ENCODE results near the gene SERPIND1.
"Not testable (repeated sequence)": the region's sequence is repeated elsewhere in the genome, so short reads cannot be mapped to it uniquely, and the experiment has no call there.

Gene SERPIND1

DNA sequence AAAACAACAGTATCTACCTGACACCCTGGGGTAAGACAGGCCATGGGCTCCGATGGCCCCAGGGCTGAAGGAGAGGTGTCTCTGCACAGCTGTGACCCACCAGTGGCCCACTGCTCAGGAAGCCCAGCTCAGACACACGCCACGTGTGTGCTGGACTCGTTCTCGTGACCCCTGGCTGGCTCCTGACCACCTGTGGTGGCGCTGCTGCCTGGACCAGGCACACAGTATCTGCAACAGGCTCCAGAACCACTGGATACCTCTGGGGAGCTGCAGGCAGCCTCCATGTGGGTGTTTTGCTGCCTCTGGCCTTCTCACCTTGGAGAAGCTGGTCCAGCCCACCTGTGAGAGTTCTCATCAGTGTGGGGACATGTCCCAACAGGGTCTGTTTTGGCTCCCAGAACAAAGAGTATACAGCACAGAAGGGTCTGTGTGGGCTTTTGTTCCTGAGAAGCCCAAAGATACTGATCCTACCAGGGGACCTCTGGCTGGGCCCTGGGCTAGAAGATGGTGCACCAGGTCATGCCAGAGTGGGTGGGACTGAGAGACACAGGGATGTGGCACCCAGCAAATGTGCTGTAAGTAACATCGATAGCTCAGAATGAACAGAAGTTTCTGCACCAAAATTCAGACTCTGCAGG is 21.7 kb upstream of the SERPIND1 start:
- intact Hi-C loops (cut with micrococcal nuclease), result no loop called here
- Mint-ChIP-seq H3K27me3 (peaks cover 5% of the 10 kb centered on the region), H3K36me3 (ENCODE audit: low read depth) (peaks cover 85% of the 10 kb centered on the region), H3K4me1 (ENCODE audit: low read depth) (peaks cover 44% of the 10 kb centered on the region), H3K27ac (no peak overlapping the region), H3K9me3 (no peaks in the 10 kb centered on the region), H3K4me3 (no peak overlapping the region)

DNA sequence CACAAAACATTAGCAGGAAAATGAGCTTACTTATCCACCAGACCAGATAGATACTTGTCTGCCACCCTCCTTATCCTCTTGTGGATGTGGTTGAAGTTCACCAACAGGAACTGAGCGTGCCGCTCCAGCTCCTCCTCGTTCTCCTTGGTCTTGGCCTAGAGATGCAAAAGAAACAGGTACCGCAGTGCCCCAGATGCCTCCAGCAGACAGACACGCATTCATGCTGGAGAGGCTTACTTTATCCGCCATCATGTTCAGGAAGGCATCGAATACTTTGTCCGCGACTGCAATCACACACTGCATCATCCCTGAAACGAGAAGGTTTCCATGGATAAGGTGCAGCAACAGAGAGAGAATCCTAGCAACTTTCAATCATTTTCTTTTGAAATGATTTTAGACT is 21.0 kb upstream of the SERPIND1 start:
- peaks cover 85% of the 10 kb centered on the region for H3K36me3 Mint-ChIP-seq (ENCODE audit: low read depth)
- H3K4me1 Mint-ChIP-seq (ENCODE audit: low read depth), result peaks cover 50% of the 10 kb centered on the region
- no peak overlapping the region for H3K27ac Mint-ChIP-seq
- no peaks in the 10 kb centered on the region for H3K9me3 Mint-ChIP-seq
- no peak overlapping the region for H3K4me3 Mint-ChIP-seq
- intact Hi-C loops (cut with micrococcal nuclease), result no loop called here
- H3K27me3 Mint-ChIP-seq, result peaks cover 5% of the 10 kb centered on the region

DNA sequence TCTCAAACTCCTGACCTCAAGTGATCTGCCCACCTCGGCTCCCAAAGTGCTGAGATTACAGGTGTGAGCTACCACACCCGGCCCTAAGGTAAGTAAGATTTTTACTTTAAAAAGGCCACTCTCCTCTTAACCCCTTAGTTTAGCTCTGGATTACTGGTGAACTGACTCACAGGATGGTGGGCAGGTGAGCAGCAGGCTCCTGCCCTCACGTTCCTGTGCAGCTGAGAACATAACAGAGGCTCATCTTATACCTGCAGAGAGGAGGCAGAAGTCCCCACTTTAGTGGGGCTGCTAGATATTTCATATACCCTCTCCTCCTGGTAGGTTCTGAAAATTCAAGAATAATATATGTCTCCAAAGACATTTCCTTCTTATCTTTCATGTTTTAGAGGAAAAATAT is 17.1 kb upstream of the SERPIND1 start:
- Mint-ChIP-seq H3K4me1 (ENCODE audit: low read depth) (peaks cover 14% of the 10 kb centered on the region), H3K36me3 (ENCODE audit: low read depth) (peaks cover 89% of the 10 kb centered on the region), H3K27ac (no peak overlapping the region), H3K9me3 (no peaks in the 10 kb centered on the region), H3K27me3 (no peaks in the 10 kb centered on the region), H3K4me3 (no peak overlapping the region)
- intact Hi-C loops (cut with micrococcal nuclease), result no loop called here

DNA sequence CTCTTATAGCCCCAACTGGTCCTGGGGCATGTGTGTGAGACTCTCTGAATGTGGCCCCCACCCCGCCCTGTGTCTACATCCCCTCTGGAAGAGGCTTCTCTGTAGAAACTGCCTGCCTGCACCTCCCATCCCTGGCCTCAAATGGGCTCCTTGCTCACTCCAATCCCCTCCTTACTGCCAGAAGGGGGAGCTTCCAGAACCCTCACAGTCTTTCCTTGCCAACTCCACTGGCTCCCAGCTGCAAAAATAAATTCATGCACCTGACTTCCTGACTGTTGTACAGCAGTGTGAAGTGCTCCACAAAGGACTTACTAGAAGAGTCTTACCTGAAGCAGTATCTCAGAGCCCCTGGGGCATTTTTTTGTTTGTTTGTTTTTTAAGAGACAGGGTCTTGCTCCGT is 15.2 kb upstream of the SERPIND1 start:
- H3K4me1 Mint-ChIP-seq (ENCODE audit: low read depth), result peaks cover 14% of the 10 kb centered on the region
- intact Hi-C loops (cut with micrococcal nuclease), result no loop called here
- no peak overlapping the region for H3K27ac Mint-ChIP-seq
- H3K36me3 Mint-ChIP-seq (ENCODE audit: low read depth), result peaks cover 89% of the 10 kb centered on the region
- H3K9me3 Mint-ChIP-seq, result no peaks in the 10 kb centered on the region
- no peak overlapping the region for H3K4me3 Mint-ChIP-seq
- H3K27me3 Mint-ChIP-seq, result no peaks in the 10 kb centered on the region

DNA sequence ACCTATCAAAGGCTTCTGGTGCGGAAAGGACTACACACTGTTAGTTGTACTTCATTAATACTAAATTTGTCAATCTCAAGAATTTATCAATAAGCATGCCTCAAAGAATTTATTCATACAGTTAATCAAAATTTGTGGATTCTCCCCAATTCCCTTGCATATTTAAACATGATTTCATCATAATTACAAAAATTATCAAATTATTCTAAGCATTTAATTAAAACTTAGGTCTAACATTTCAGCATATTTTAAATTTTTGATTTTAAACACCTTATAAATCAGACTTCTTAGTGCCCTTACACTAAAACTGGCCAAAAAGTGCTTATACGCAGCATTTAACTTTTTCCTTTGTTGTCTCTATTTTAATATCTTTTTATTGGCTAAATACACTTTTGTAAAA is 13.8 kb upstream of the SERPIND1 start:
- H3K27me3 Mint-ChIP-seq, result no peaks in the 10 kb centered on the region
- H3K4me3 Mint-ChIP-seq, result no peak overlapping the region
- no peaks in the 10 kb centered on the region for H3K9me3 Mint-ChIP-seq
- peaks cover 14% of the 10 kb centered on the region for H3K4me1 Mint-ChIP-seq (ENCODE audit: low read depth)
- no peak overlapping the region for H3K27ac Mint-ChIP-seq
- intact Hi-C loops (cut with micrococcal nuclease), result no loop called here
- H3K36me3 Mint-ChIP-seq (ENCODE audit: low read depth), result peaks cover 91% of the 10 kb centered on the region

DNA sequence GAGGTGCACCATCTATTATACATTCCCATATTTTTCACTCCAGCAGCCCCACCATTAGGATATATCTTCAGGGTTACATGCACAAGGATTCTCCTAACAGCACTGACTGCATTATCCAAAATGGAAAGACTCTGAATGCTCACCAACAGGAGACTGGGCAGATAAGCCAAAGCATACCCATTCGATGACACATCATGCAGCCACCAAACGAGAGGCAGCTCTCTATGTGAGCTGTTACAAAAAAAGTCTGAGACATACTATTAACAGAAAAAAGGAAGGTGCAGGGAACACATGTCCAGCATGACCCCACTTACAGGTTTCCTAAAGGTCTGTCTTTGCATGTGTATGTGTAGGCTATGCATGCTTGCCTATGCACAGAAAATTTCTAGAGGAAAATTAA is 12.4 kb upstream of the SERPIND1 start:
- intact Hi-C loops (cut with micrococcal nuclease), result no loop called here

DNA sequence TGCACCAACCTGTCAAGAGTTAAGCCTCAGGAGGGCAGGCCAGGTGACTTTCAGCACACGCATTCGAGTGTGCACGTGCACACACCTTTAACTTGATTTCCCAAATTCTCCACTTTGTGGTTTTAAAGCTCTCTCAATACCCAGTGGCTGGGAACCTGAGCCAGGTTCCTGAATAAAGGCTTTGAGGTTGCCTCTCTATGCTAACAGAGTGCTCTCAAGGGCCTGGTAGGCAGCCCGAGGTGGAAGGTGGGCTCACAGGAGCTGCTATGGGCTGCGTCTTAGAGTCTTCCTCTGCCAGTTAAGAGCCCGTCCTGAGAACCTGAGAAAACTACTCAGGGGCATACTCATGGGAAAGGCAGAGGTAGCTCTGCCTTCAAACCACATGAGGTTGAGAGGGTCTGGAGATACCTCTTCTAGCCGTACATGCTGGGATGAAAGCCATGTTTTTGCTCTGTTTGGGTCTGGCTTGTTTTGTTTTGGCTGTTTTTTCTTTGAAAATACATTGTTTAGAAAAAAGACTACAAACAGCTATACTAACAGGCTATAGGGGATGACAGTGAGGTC is 11.6 kb upstream of the SERPIND1 start:
- H3K9me3 Mint-ChIP-seq, result no peaks in the 10 kb centered on the region
- no peaks in the 10 kb centered on the region for H3K27me3 Mint-ChIP-seq
- no peak overlapping the region for H3K4me3 Mint-ChIP-seq
- H3K4me1 Mint-ChIP-seq (ENCODE audit: low read depth), result peaks cover 7% of the 10 kb centered on the region
- peaks cover 93% of the 10 kb centered on the region for H3K36me3 Mint-ChIP-seq (ENCODE audit: low read depth)
- H3K27ac Mint-ChIP-seq, result no peak overlapping the region
- intact Hi-C loops (cut with micrococcal nuclease), result no loop called here

More for the DNA sequence above, 12.4 kb upstream of the SERPIND1 start:
- H3K4me1 Mint-ChIP-seq (ENCODE audit: low read depth), result peaks cover 14% of the 10 kb centered on the region
- no peak overlapping the region for H3K4me3 Mint-ChIP-seq
- no peaks in the 10 kb centered on the region for H3K9me3 Mint-ChIP-seq
- H3K36me3 Mint-ChIP-seq (ENCODE audit: low read depth), result peaks cover 97% of the 10 kb centered on the region
- H3K27ac Mint-ChIP-seq, result no peak overlapping the region
- H3K27me3 Mint-ChIP-seq, result no peaks in the 10 kb centered on the region

DNA sequence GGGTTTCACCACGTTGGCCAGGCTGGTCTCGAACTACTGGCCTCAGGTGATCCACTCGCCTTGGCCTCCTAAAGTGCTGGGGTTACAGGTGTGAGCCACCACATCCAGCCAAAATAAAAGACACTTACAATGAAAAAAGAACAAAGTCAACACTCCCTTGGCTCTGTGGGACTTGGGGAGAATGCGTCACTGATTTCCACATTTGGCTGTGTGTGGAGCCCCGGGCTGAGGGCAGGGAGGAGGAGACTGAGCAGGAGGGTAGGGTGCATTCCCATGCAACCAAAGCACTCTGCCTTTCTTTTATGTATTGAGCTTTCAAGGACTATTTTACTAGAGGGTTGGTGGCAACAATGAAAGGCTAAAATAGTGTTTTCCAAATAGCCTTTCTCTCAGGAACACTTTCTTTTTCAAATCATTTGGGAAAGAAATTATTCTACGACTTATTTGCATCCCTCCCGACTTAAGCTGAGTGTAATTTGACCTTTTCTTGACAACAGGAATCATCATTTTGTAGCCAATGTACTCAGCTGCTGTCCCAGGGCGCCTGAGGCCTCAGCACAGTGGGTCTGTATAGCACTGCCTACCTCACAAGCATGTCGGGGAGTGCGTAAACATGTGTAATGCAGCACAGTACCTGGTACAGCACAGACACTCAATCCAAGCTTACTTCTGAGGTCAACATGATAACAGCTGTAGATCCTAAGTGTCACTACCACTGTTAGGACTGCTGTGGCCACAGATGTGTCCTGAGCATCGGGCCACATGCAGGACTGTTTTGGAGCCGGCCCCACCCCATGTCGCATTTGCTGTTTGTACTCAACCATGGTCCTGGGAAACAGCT is 10.1 kb upstream of the SERPIND1 start:
- intact Hi-C loops (cut with micrococcal nuclease), result no loop called here
- Mint-ChIP-seq H3K27me3 (no peaks in the 10 kb centered on the region), H3K4me3 (no peak overlapping the region), H3K9me3 (peaks cover 7% of the 10 kb centered on the region), H3K4me1 (ENCODE audit: low read depth) (peaks cover 6% of the 10 kb centered on the region), H3K36me3 (ENCODE audit: low read depth) (peaks cover 86% of the 10 kb centered on the region), H3K27ac (no peak overlapping the region)

DNA sequence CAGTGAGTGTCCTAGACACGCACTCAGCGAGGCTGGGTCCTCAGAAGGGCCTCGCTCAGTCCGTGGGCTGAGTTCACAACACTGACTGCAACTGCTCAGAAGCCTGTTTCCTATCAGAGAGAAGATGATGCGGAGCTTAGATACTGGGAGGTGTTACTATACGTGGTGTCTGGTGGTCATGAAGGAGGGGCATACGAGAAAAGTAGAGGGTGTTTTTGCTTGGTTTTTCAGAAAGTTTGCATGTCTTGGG is 9.5 kb upstream of the SERPIND1 start:
- Mint-ChIP-seq H3K27ac (no peak overlapping the region), H3K9me3 (peaks cover 13% of the 10 kb centered on the region), H3K4me1 (ENCODE audit: low read depth) (peaks cover 12% of the 10 kb centered on the region), H3K27me3 (no peaks in the 10 kb centered on the region), H3K36me3 (ENCODE audit: low read depth) (peaks cover 85% of the 10 kb centered on the region), H3K4me3 (no peak overlapping the region)
- intact Hi-C loops (cut with micrococcal nuclease), result no loop called here

DNA sequence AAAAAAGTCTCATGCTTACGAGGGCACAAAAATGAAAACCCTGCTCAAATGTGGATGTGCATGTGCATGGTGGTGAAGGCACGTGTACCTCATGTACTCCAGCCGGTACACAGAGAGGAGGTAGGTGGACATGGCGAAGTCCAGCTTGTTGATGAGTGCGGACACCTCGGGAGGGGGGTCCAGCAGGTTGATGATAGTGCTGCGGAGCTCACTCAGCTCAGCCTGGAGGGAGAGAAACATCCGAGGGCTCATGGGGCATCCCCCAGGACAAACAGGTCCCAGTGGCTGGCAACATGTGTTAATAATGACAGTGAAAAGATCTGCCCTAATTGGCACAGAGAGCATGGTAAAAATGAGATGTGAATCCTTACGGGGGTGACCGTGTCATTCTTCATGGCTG is 9.2 kb upstream of the SERPIND1 start:
- intact Hi-C loops (cut with micrococcal nuclease), result no loop called here
- Mint-ChIP-seq H3K36me3 (ENCODE audit: low read depth) (peaks cover 85% of the 10 kb centered on the region), H3K27ac (no peak overlapping the region)

DNA sequence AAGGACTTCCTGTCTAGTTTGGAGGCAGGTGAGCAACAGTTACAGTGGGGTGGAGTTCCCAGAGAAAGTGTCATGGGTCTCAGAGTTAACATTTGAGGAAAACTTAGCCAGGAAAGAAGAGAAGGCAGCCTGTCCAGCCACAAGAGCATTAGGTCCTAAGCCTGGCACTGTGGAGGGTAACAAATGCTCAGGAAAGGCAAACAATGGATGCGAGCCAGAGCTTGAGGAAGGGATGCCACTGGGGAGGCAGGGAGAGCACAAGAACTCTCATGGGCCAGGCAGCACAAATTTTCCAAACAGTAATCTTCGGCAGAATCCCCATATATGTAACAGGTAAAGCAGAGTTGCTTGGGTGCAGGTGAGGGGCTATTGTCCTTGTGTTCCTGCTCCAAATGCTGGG is 8.0 kb upstream of the SERPIND1 start:
- peaks cover 16% of the 10 kb centered on the region for H3K9me3 Mint-ChIP-seq
- H3K4me1 Mint-ChIP-seq (ENCODE audit: low read depth), result peaks cover 13% of the 10 kb centered on the region
- H3K36me3 Mint-ChIP-seq (ENCODE audit: low read depth), result peaks cover 86% of the 10 kb centered on the region
- no peak overlapping the region for H3K27ac Mint-ChIP-seq
- H3K27me3 Mint-ChIP-seq, result no peaks in the 10 kb centered on the region
- intact Hi-C loops (cut with micrococcal nuclease), result no loop called here
- no peak overlapping the region for H3K4me3 Mint-ChIP-seq

More for the DNA sequence above, 9.2 kb upstream of the SERPIND1 start:
- H3K4me3 Mint-ChIP-seq, result no peak overlapping the region
- no peaks in the 10 kb centered on the region for H3K27me3 Mint-ChIP-seq
- H3K4me1 Mint-ChIP-seq (ENCODE audit: low read depth), result peaks cover 13% of the 10 kb centered on the region
- peaks cover 16% of the 10 kb centered on the region for H3K9me3 Mint-ChIP-seq

DNA sequence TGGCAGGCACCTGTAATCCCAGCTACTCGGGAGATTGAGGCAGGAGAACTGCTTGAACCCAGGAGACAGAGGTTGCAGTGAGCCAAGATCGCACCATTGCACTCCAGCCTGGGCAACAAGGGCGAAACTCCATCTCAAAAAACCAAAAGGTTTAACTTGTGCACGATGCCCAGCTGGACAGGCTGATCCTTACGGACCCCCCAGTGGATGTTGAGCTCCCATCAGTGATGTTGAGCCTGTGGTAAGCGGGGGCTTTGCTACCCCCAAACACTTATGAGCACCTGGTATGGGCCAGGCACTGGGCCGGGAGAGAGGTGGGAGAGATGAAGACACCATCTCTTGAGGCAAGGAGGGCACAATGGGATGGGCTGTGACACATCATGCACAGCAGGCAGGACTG is 7.4 kb upstream of the SERPIND1 start:
- Mint-ChIP-seq H3K9me3 (peaks cover 16% of the 10 kb centered on the region), H3K27me3 (no peaks in the 10 kb centered on the region), H3K4me1 (ENCODE audit: low read depth) (peaks cover 13% of the 10 kb centered on the region), H3K27ac (no peak overlapping the region), H3K36me3 (ENCODE audit: low read depth) (peaks cover 87% of the 10 kb centered on the region), H3K4me3 (no peak overlapping the region)
- intact Hi-C loops (cut with micrococcal nuclease), result no loop called here

DNA sequence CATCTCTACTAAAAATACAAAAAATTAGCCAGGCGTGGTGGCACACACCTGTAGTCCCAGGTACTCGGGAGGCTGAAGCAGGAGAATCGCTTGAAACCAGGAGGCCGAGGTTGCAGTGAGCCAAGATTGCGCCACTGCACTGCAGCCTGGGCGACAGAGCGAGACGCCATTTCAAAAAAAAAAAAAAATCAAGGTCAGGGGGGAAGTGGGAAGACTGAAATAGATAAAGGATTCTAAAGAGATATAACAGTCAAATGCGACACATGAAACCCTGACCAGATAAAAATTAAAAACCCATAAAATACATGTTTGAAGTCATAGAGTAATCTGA is 4.5 kb upstream of the SERPIND1 start:
- H3K9me3 Mint-ChIP-seq, result peaks cover 16% of the 10 kb centered on the region
- H3K27me3 Mint-ChIP-seq; intact Hi-C loops (cut with micrococcal nuclease); H3K27ac Mint-ChIP-seq; H3K4me3 Mint-ChIP-seq: not testable (repeated sequence)
- H3K4me1 Mint-ChIP-seq (ENCODE audit: low read depth), result peaks cover 13% of the 10 kb centered on the region
- peaks cover 82% of the 10 kb centered on the region for H3K36me3 Mint-ChIP-seq (ENCODE audit: low read depth)

DNA sequence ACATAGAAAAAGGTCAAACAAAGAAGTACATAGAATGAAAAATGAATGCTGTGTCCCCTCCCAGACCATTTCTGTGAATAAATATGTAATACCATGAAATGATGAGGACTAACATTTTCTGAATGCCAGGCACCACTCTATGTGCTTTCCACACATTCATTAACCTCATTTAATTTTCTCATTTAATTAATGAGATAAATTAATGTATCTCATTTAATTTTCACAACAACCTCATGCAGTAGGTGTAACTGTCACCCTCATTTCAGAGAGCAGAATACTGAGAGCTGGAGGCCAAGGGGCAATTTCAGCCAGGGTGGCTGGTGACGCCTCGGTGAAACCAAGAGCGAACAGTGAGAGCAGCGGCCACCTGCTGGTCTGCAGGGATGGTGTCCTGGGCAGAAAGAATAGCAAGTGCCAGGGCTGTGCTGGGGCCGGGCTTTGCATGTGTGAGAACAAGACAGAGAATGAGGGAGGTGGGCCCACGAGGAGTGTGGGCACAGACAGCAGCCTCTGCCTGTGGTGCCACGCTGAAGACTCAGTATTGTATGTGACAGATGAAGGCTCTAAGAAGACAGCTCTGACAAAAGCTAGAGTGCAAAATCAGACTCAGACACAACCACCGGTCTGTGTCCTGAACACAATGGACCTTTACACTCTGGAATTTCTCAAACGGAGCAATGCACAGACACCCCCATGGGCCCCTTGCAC is 1.8 kb upstream of the SERPIND1 start:
- Mint-ChIP-seq H3K27ac (no peak overlapping the region), H3K4me1 (ENCODE audit: low read depth) (peaks cover 13% of the 10 kb centered on the region), H3K27me3 (no peaks in the 10 kb centered on the region), H3K4me3 (no peak overlapping the region), H3K9me3 (peaks cover 16% of the 10 kb centered on the region), H3K36me3 (ENCODE audit: low read depth) (peaks cover 82% of the 10 kb centered on the region)
- intact Hi-C loops (cut with micrococcal nuclease), result no loop called here
